Inflammatory macrophage (primary cell): ENCODE results near the gene RAB28.

Experiments
- DNase-seq, 2 donors: peaks; one replicate each; pipeline ENCODE4 v3.0.0-alpha.2; 2020 to 2022

Gene RAB28

DNA sequence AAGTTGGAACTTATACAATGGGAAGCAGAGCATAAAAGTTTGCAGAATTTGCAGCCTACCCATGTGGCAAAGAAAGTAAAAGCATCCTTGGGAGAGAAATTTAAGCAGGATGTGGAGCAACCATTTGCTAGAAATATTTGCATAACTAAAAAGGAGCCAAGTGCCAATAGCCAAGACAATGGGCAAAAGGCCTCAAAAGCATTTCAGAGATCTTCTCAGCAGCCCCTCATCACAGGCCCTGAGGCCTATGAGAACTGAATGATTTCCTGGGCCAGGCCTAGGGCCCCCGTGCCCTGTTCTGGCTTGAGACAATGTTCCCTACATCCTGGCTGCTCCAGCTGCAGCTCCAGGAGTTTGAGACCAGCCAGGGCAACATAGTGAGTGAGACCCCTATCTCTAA is 25.3 kb upstream of the RAB28 start:
- DNase-seq, result no peak

DNA sequence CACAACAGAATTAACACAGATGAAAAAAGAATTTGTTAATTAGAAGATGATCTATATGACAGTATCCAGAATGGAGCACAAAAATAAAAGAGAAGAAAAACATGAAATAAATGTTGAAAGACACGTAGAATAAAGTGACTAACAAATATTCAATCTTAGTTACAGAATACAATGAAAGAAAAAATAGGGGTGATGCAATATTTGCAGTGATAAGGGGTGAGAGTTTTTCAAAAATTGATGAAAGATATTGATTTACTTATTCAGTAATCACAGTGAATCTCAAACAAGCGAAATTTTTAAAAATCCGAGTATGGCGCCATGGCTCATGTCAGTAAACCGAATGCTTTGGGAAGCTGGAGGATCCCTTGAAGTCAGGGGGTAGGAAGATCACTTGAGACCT is 20.2 kb upstream of the RAB28 start:
- DNase-seq, result no peak

DNA sequence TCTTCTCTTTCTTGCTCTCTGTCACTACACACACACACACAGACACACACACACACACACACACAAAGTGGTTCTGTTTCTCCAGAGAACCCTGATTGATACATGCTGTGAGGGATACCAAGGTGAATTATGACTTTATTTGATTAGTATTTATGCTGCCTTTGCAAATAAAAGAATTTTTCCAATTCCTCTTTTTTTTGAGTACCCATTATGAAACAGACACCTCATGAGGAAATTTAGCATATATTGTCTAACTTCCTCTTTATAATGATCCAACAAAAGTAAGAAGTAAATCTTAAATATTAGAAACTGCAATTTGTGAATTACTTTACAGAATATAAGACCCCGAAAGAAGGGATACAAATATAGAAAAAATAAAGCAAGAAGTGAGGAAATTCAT is 14.3 kb upstream of the RAB28 start:
- peak; percentile 13 to 88 for DNase-seq

DNA sequence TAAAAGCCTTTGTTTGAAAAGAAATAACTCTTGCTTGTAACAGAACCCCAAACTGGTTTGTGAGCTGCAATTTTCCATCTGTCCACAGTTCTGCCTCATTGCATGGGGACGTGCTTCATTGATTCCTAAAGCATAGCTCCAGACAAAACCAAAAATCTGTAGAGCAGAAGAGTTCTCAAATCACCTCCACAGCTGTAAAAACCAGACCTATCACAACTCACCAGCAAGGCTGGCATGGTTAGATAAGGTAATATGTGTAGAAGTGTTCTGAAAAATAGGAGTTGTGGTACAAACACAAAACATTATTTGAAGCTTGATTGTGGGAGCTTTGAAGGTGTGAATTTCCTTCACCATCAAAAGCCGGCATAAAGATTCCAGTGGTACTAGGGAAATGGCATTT is 12.5 kb upstream of the RAB28 start:
- no peak for DNase-seq

DNA sequence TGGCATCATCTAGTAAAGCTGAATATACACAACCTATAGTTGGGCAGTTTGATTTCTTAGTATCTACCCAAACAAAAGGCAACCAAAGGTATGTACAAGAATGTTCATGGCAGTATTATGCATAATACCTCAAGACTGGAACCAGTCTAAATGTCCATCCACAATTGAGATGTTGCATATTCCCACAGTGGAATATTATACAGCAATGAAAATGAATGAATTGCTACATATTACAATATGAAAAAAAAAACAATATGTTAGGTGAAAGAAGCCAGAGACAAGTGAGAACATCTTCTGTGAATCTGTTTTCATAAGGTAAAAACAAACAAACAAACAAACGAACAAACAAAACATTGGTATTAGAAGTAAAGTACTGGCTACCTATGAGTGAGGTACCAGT is 11.6 kb upstream of the RAB28 start:
- DNase-seq, result no peak

DNA sequence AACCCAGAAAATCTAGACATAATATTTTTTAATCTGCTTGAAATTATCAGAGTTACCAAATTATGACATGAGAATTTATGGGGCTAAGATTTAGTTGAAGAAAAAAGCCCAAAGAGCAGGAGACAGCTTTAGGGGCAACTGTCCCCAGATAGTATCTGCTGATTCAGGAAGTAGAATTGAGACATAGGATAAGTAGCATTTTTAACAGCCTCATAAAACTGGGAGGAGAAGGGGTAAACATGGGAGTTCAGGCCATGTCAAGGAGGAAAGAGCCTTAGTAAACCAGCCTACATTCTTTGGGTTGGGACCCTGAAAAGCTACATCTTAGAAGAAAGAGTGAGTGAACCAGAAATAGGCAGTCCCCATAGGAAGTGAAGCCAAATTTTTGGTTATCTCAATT is 9.7 kb upstream of the RAB28 start:
- DNase-seq, result no peak

DNA sequence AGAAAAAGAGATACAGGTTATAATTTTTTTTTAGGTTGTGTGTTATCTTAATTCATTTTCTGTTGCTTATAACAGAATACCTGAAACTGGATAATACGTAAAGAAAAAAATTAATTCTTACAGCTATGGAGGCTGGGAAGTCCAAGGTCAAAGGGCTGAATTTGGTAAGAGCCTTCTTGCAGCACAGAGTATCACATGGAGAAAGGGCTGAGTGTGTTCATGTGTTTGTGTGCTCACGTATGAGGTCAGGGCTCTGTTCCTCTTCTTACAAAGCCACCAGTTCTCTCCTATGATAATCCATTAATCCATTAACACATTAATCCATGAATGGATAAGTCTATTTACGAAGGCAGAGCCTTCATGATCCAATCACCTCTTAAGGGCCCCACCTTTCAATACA is 8.6 kb upstream of the RAB28 start:
- DNase-seq, result peak; percentile 57 to 67

DNA sequence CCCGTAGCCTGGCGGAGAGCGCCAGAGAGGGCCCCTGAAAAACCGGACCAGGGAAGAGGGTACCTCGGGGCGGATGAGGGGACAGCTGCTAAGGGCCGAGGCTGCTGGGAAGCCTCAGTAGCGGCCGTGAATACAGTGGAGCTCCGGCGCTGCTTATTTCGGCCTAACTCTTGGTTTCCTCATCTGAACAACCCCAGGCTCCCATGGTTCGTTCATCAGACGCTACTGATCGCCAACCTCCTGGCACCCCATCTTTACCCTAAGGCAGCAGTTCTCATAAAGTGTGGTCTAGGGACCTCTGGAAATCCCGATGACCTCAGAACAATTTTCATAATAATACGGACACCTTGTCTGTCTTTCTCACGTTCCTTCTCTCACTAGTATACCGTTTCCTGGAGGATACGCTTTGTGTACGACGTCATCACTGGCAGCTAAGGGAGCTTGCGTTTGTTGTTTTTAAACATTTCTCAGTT is 645 bp upstream of the RAB28 start:
- no peak for DNase-seq

DNA sequence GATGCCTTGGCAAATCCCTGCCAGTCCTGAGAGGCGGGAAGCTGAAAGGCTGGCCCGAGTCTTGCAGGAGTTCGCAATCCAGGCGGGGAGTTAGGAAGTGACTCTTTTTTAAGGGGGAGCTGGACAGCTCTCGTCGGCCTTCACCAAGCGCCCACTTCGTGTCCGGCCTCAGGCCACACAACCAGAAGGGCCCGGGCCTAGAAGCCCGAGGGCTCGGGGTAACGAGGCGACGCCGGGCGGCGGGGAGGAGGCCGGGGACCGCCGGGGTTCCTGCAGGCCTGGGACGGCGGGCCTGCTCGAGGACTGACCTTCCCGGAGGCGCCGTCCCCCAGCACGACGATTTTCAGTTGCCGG is 395 bp downstream of the RAB28 start:
- peak; percentile 34 to 58 for DNase-seq

DNA sequence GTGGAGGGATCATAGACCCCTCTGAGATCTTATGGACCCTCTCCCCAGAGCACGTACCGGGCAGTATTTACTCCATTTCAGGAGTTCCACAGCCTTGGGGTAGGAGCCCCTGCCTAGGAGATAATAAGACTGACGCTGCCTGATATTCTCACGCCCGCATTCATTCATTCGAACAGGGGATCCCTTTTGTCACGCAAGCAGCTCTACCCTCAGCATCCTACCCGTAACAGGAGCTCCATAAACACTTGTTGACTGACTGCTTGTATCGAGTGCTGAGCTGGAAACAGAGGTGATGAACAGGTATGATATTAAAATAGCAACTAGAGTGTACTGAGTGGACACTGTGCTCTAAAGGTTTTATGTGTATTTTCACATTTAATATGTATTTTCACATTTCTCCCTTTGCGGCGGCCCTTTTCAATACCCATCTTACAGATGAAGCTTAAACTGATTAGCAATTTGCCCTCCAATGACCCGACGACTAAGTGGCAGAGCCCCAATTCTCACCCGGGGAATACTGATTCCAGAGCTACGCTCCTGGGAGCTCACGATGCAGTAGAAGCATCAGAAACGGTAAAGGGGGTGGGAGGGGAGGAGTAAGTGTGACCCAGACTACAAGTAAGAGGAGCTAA is 888 bp downstream of the RAB28 start:
- DNase-seq, result no peak

DNA sequence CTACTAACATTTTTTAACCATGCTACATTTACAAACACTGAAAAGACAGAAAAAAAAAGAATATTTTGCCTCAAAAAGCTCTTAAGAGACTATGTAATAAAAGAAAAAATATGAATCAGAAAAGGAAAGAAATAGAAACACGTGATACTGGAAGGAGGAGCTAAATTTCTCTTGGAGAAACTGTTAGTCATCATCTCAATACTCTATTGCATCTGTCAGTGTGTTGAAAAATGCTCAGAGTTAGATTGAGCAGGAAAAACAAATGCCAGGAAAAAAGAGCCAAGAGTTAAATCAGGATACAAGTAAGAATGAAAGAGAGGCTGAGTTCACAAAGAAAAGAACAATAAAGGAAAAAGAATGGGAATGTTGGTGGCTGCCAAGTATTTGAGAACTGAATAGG is 2.6 kb downstream of the RAB28 start:
- DNase-seq, result peak in 1 of 2 donors; percentile 57

DNA sequence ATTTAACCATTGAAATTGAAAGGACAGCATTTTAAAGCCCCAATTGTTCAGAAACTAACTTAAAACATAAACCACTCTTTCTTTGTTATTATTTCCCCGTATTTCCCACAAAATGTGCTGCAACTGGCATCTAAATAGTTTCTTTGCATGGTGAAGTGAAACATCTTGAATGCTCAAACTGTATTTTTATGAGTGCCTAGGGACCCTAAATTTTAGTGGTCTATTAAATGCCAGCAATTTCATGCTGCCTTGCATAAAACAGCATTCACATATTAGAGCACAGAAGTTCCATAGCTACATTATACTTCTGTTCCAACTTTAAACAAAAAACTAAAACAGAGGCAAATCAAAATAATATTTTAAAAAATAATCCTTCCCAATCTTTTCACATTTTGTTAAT is 5.4 kb downstream of the RAB28 start:
- DNase-seq, result no peak

DNA sequence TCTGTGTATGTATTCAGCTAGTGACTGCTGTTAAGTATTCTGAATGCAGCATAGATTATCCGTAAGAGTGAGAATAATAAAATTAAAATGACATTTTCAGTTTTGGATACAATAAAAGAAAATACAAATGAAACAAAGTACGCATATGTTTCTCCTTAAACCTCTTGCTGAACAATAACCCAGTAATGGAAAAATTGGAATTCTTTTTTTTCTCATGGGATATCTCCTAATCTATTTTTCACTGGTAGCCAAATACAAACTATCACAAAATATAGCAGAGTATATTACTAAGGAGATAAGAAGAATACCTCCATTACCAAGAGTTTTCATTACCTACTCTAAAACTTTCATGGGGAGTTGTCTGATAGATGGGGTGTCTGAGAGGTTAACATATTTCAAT is 6.0 kb downstream of the RAB28 start:
- DNase-seq, result no peak

DNA sequence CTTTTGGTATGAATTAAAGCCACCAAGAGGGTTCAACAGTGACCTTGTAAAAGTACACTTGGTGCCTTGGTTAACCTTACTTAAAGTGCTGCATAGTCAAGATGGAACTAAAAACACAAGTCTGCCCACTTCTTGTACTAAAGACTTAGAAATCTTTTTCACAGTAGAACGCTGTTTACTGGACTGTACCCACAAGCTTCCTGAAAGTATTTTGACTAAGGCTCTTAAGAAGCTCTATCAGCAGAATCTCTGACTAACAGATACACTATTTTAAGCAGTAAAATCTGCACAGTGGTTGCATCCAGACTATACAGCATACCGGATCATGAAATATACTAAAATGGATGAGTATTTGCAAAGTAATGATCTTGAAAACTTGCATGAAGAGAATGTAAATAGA is 7.2 kb downstream of the RAB28 start:
- DNase-seq, result no peak

DNA sequence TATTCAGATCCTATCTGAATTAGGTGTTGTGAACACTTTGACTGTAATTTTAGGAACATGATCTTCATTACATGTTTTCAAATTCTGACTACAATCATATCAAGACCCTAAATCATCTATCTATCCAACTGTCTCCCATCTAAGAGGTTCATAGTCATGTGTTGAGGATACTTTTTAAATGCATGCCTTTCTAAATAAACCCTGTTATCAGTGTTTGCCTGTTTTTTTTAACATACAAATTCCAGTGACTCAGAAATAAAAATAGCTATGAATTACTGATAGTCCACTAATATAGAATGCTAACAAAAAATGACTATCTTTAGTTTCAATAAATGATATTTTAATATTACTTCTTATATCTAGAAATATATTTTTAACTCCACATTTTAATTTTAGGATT is 8.0 kb downstream of the RAB28 start:
- DNase-seq, result no peak

DNA sequence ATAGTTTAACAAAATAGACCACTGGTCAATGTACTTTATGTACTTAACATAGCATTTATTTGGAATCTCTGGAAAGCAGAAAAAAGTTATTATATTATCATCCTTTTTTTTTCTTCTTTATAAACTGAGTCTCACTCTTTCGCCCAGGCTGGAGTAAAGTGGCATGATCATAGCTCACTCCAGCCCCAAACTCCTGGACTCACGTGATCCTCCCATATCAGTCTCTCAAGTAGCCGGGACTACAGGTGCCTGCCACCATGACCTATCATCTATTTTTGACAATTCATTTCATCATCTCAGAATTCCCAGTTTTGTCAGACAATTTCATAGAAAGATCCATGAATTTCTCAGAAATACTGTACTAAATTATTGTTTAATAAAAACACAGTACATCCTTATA is 12.7 kb downstream of the RAB28 start:
- DNase-seq, result no peak

DNA sequence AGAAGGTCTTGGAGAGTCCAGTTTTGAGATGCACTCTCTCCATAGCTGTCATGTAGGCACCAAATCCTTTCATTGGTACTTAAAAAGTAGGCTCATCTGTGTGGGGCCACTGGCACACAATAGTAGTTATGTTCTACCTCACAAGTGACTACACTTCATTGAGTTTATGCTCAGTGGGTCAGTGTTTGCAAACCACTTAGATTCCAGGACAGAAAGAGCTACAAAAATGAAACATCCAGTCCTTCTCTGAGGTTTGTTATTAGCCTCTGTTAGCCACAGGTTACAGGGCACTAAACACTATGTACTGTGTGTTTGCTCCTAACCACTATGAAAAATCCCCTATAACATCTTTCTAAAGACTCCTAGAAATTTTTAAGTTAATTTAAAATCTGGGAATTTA is 13.8 kb downstream of the RAB28 start:
- DNase-seq, result no peak

DNA sequence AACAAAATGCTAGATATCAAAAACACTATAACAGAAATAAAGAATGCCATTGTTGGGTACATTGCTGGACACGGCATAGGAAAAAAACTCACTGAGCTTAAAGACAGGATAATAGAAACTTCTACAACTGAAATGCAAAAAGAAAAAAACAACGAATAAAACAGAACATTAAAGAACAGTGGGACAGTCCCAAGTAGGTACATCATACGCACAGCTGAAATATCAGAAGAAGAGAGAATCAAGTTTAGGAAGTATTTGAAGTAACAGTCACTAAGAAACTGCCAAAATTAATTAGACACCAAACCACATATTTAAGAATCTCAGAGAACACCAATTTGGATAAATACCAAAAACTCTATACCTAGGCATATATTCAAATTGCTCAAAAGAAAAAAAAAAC is 19.2 kb downstream of the RAB28 start:
- DNase-seq, result no peak

DNA sequence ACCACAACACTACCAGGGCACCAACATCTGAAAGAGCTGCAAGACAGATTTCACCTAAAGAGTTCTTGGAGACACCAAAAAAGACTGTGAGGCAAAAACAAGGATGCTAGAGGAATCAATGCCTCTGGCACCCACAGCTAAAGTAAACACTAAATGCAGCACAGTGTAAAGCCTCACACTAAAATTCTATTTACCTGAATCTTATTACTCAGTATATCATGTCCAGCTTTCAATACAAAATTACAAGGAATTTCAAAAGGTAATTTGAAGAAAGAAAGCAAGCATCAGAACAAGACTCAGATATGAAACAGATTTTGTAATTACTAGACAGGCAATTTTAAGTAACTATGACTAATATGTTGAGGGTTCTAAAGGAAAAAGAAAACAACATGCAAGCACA is 19.6 kb downstream of the RAB28 start:
- DNase-seq, result no peak

DNA sequence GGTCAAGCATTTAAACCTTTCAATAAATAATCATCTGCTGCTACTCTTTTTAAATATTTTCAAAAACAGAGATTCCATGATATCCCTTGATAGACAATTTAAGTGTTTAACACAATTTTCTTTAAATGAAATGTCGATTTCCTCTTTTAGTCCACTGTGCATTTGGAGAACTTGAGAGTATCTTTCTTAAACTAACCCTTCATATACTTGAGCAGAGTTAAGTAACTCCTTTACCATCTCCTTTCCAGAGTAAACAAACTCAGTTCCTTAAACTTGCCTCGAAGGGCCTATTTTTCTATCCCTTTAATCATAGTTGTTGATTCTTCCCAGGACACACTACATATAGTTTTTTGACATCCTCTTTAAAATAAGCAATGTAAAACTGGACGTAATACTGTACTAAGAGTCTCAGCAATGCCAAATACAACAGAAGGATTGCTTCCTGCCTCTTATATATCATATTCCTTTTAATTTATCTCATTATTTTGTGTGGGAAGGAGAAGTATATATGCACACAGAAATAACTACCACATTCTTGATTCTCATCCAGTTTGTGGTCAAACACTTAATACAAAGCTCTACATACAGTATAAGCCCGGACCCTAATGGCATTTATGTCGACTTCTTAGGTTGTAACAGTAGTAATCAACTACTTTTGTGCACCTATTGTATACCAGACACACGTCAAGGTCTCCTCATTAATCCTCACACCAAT is 22.8 kb downstream of the RAB28 start:
- DNase-seq, result peak in 1 of 2 donors; percentile 52

DNA sequence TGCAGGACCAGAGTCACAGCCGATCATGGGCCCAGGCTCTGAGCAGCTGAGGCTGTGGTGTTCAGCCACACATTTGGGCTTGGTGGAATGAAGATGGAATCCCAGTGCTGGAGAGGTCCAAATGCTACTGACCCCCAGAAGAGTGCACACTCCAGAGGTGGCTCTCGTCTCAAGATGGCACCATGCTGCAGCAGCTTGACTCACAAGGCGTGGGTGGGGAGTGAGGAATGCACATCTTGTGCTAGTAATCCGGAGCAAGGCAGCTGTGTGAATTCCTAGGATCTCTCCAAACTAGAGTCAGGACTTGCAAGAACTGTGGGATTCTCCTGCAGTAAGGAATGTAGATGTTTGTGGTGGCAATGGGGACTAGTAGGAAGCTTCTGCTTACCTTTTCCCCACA is 28.7 kb downstream of the RAB28 start:
- no peak for DNase-seq

DNA sequence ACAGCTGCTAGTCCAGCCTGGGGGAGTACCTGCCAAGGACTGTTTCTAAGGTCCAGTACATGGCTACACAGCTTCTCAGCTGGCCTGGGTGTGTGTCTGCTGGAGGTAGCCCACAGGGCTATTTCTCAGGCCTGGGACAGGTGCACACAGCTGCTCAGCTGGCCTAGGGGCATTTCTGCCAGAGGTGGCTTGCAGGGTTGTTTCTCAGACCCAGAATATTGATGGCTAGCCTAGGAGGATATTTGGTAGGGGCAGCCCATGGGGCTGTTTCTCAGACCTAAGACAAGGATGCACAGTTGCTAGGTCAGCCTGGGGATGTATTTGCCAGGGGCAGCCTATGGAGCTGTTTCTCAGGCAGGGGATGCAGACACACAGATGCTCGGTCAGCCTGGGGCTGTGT is 29.4 kb downstream of the RAB28 start:
- DNase-seq, result no peak

DNA sequence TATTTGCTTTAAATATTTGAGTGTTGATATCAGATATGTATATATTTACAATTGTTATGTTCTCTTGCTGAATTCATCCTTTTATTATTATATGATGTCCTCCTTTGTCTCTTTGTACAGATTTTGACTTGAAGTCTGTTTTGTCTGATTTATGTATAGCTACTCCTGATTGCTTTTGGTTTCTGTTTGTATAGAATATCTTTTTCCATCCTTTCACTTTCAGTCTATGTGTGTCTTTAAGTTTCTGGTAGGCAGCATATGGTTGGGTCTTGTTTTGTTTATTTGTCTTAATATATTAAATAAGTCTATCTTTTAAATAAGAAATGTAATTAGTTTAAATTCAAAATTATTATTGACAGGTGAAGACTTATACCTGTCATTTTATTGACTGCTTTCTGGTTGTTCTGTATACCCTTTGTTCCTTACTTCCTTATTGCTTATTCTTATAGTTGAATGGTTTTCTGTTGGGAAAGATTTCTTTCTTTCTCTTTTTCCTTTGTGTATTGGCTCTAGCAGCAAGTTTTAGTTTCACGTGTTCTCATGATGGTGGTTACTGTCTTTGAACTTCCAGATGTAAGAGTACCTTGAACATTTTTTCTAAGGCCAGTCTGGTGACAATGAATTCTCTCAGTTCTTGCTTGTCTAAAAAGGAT is 31.1 kb downstream of the RAB28 start:
- DNase-seq, result no peak

DNA sequence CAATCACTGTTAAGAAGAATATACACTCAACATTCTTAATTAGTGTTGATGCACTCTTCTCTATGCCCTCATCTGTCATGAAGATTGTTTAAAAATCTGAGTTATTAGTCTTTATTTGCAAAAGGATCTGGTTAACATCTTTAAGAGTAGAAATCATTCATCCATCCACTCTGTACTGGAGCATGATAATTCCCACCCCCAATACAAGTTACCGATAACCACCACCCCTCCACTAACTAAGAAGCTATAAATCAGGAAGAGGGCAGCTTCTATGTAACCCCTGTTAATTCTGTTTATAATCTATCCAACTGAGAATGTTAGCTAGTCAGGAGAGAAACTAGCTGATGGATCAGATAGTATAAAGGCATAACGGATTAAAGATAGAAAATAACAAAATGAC is 34.5 kb downstream of the RAB28 start:
- no peak for DNase-seq
